Osteoblast (primary cell): ENCODE results near the gene ESPL1. TPM values are rescaled to one million over a fixed set of nuclear protein-coding genes. Genes with fewer than 3 reads are reported as not detected.

Experiments
- DNase-seq: peaks from one replicate; pipeline ENCODE4 v3.0.0; 2011; ENCODE audit warnings: low spot score, mixed read lengths; ENCODE audit not compliant: insufficient read length; ENCODE audit errors: missing footprints
- H2AFZ ChIP-seq: 2 replicates; pipeline ENCODE4 v1.6.0; 2011; ENCODE audit warnings: mild to moderate bottlenecking, low read length
- H3K27ac ChIP-seq: 2 replicates; pipeline ENCODE4 v1.5.1; 2011; ENCODE audit warnings: mild to moderate bottlenecking, low read depth, low read length, moderate library complexity
- H3K27me3 ChIP-seq: 2 replicates; pipeline ENCODE4 v1.6.0; 2012; ENCODE audit warnings: mild to moderate bottlenecking, control low read depth, inconsistent platforms, low read length, moderate library complexity; ENCODE audit not compliant: insufficient read depth
- H3K36me3 ChIP-seq: 2 replicates; pipeline ENCODE4 v1.5.1; 2011; ENCODE audit warnings: mild to moderate bottlenecking, low read length, control low read depth, moderate library complexity; ENCODE audit not compliant: insufficient read depth
- H3K4me1 ChIP-seq: 2 replicates; pipeline ENCODE4 v1.5.1; 2011; ENCODE audit warnings: mild to moderate bottlenecking, low read length, control low read depth, moderate library complexity; ENCODE audit not compliant: insufficient read depth
- H3K4me2 ChIP-seq: 2 replicates; pipeline ENCODE4 v1.6.0; 2011; ENCODE audit warnings: mild to moderate bottlenecking, low read length; ENCODE audit not compliant: insufficient read depth
- H3K4me3 ChIP-seq: fragments of 200-600 bp; sonication (generic); 3 replicates; pipeline ENCODE4 v1.5.1; 2012; ENCODE audit warnings: mild to moderate bottlenecking, low read length, inconsistent platforms; ENCODE audit not compliant: insufficient read depth
- H3K79me2 ChIP-seq: 2 replicates; pipeline ENCODE4 v1.6.0; 2012; ENCODE audit warnings: mild to moderate bottlenecking, low read length, control low read depth, inconsistent platforms; ENCODE audit not compliant: insufficient read depth
- H3K9me3 ChIP-seq: 2 replicates; pipeline ENCODE4 v1.5.1; 2011; ENCODE audit warnings: low read depth, low read length, control low read depth
- H4K20me1 ChIP-seq: 2 replicates; pipeline ENCODE4 v1.6.0; 2012; ENCODE audit warnings: mild to moderate bottlenecking, low read length, control low read depth; ENCODE audit not compliant: insufficient read depth
- CTCF ChIP-seq: IDR thresholded peaks from 2 replicates; pipeline ENCODE4 v1.5.1; 2011; ENCODE audit warnings: mild to moderate bottlenecking, low read depth, low read length, moderate library complexity; ENCODE audit errors: extremely low read depth
- total RNA-seq: library from RNA; depleted of rRNA; stranded (reverse); fragments of >200 nt; gene quantifications from 2 replicates; pipeline ENCODE4 v1.2.3, GENCODE V29; 2012

The ESPL1 gene
- total RNA-seq, 1 donor, result 0.72 TPM

- no peak overlapping the region for H3K27ac ChIP-seq
- no peak for TF ChIP-seq CTCF
- H3K27me3 ChIP-seq, result no peaks in the 10 kb centered on the region
- H3K79me2 ChIP-seq, result peaks cover 25% of the 10 kb centered on the region
- H3K4me3 ChIP-seq, result peak overlapping the region; percentile 89
- H3K9me3 ChIP-seq, result no peaks in the 10 kb centered on the region
- no peaks in the 10 kb centered on the region for H3K36me3 ChIP-seq
- H3K4me1 ChIP-seq, result peaks cover 55% of the 10 kb centered on the region
- no peaks in the 10 kb centered on the region for H4K20me1 ChIP-seq
- H2AFZ ChIP-seq, result no peak overlapping the region
- H3K4me2 ChIP-seq, result peak overlapping the region; percentile 99
- peak; percentile 76 for DNase-seq
Measured at GRCh38 chr12:53222170-53222721, 45.9 kb upstream of the ESPL1 start.

GRCh38 chr12:53222806-53223261 is 45.3 kb upstream of the ESPL1 start:
- no peak overlapping the region for H3K27ac ChIP-seq
- peak; percentile 66 for DNase-seq
- H3K4me3 ChIP-seq, result no peak overlapping the region
- H4K20me1 ChIP-seq, result no peaks in the 10 kb centered on the region
- H3K4me2 ChIP-seq, result no peak overlapping the region
- no peak for TF ChIP-seq CTCF
- H3K9me3 ChIP-seq, result no peaks in the 10 kb centered on the region
- H3K36me3 ChIP-seq, result no peaks in the 10 kb centered on the region
- peaks cover 50% of the 10 kb centered on the region for H3K4me1 ChIP-seq
- H2AFZ ChIP-seq, result no peak overlapping the region
- H3K27me3 ChIP-seq, result no peaks in the 10 kb centered on the region
- peaks cover 19% of the 10 kb centered on the region for H3K79me2 ChIP-seq

GRCh38 chr12:53223389-53224060 is 44.6 kb upstream of the ESPL1 start:
- Histone ChIP-seq H3K27ac (peak overlapping the region; percentile 17), H3K4me2 (no peak overlapping the region), H3K4me1 (peaks cover 43% of the 10 kb centered on the region)

More at GRCh38 chr12:53223389-53224060, 44.6 kb upstream of the ESPL1 start:
- H3K36me3 ChIP-seq, result no peaks in the 10 kb centered on the region
- H3K9me3 ChIP-seq, result no peaks in the 10 kb centered on the region
- no peak for TF ChIP-seq CTCF
- H3K4me3 ChIP-seq, result no peak overlapping the region
- no peaks in the 10 kb centered on the region for H3K27me3 ChIP-seq
- H3K79me2 ChIP-seq, result peaks cover 12% of the 10 kb centered on the region
- H2AFZ ChIP-seq, result peak overlapping the region; percentile 65
- DNase-seq, result peak; percentile 87
- H4K20me1 ChIP-seq, result no peaks in the 10 kb centered on the region
